Spleen (tissue), 11 donors: Measurements from ENCODE around the gene WDR3. TPM values are rescaled to one million over a fixed set of nuclear protein-coding genes. Genes with fewer than 3 reads are reported as not detected.

Experiments
- DNase-seq: peaks from one replicate; pipeline ENCODE4 v3.0.0-alpha.2; 2020
- H3K27ac ChIP-seq, 8 donors: fragments of 200-600 bp; sonication (generic) in 7 of 8; 1 replicate in 4 of 8; 2 replicates in 4 of 8; pipeline versions ENCODE4 v1.5.0 to v1.8.0; 2016 to 2021; ENCODE audit warnings: inconsistent platforms in 4 of 8, mild to moderate bottlenecking in 4 of 8, moderate library complexity in 1 of 8
- H3K27me3 ChIP-seq, 7 donors: fragments of 200-600 bp; sonication (generic) in 6 of 7; replicated peaks in 1 of 7; 1 replicate in 4 of 7; 2 replicates in 3 of 7; pipeline versions ENCODE4 v1.5.0 to v1.8.0; 2016 to 2021; ENCODE audit warnings: inconsistent platforms in 3 of 7, mild to moderate bottlenecking in 1 of 7
- H3K36me3 ChIP-seq, 6 donors: fragments of 200-600 bp; sonication (generic) in 5 of 6; 1 replicate in 4 of 6; 2 replicates in 2 of 6; pipeline versions ENCODE4 v1.5.0 to v1.8.0; 2016 to 2021; ENCODE audit warnings: inconsistent platforms in 2 of 6
- H3K4me1 ChIP-seq, 6 donors: fragments of 200-600 bp; sonication (generic) in 5 of 6; 1 replicate in 3 of 6; 2 replicates in 3 of 6; pipeline versions ENCODE4 v1.5.0 to v1.8.0; 2016 to 2021; ENCODE audit warnings: inconsistent platforms in 3 of 6
- H3K4me3 ChIP-seq, 8 donors: fragments of 200-600 bp; sonication (generic) in 7 of 8; 1 replicate in 4 of 8; 2 replicates in 4 of 8; pipeline versions ENCODE4 v1.5.0 to v1.8.0; 2016 to 2021; ENCODE audit warnings: inconsistent platforms in 4 of 8, mild to moderate bottlenecking in 4 of 8, moderate library complexity in 2 of 8
- H3K9me3 ChIP-seq, 8 donors: fragments of 200-600 bp; sonication (generic) in 7 of 8; 1 replicate in 4 of 8; 2 replicates in 4 of 8; pipeline versions ENCODE4 v1.5.0 to v1.8.0; 2016 to 2021; ENCODE audit warnings: inconsistent platforms in 4 of 8
- CTCF ChIP-seq, 11 experiments: fragments of 200-600 bp in 7 of 11; fragments of 450-650 bp in 4 of 11; sonication (generic) in 4 of 11; IDR thresholded peaks in 8 of 11; conservative IDR thresholded peaks in 3 of 11; 1 replicate in 7 of 11; 2 replicates in 4 of 11; pipeline versions ENCODE4 v1.4.0 to v1.8.0; 2016 to 2021; ENCODE audit warnings: antibody characterized with exemption in 11 of 11, inconsistent platforms in 4 of 11, mild to moderate bottlenecking in 1 of 11
- POLR2A ChIP-seq, 3 donors: fragments of 450-650 bp; IDR thresholded peaks; one replicate each; pipeline ENCODE4 v1.5.1; 2017; ENCODE audit warnings: antibody characterized with exemption in 3 of 3, mild to moderate bottlenecking in 1 of 3
- POLR2AphosphoS5 ChIP-seq, 3 donors: sonication (generic); formaldehyde crosslinking; IDR thresholded peaks; one replicate each; pipeline ENCODE4 v1.5.1; 2017; ENCODE audit warnings: antibody characterized with exemption in 3 of 3
- WGBS, 5 donors: extraction: QIAGEN DNeasy Blood & Tissue Kit in 3 of 5; methylation state at CpG; one replicate each; pipeline versions ENCODE4 v1.1.5 to v1.1.7; 2013 to 2018; 5-methylcytosine and 5-hydroxymethylcytosine counted together
- intact Hi-C: fragments of 100-400 bp; cut with DNase I; formaldehyde crosslinking; loops from one replicate; pipeline ENCODE4 v1.15.0; 2023; ENCODE audit warnings: low total_unique reads
- polyA plus RNA-seq, 3 donors: library from polyadenylated mRNA; stranded (reverse); fragments of 200-250 nt; gene quantifications; one replicate each; pipeline ENCODE4 v1.2.1, GENCODE V29; 2013
- total RNA-seq, 7 donors: library from RNA; depleted of rRNA in 3 of 7; stranded (reverse); fragments of >200 nt in 3 of 7; fragmentation: NEBNext Ultra II Directional in 4 of 7; extraction: Animal tissue kit (Norgen Biotek cat#: 25700) in 4 of 7; gene quantifications; one replicate each; pipeline versions ENCODE4 v1.1.0 to v1.2.1, GENCODE V29; 2016 to 2021
- donor health status: healthy with polysubstance abuse.
- donor health status: DM: no; HTN: no; CAD: no; lungs with moderate emphysema.
- donor health status: DM: no; HTN: no; CAD: no.
- donor health status: Bipolar disorder and iron deficiency.
- donor health status: healthy.
- donor health status: DM: no; HTN: no; CAD: no.
- donor health status: DM: yes; HTN: yes; CAD: no.

Gene WDR3
- total and polyA plus RNA-seq, 10 donors: 2.6 to 25.2 (median 11.2) TPM

GRCh38 chr1:117985973-117986372, 56.4 kb downstream of the WDR3 start:
- no peak for DNase-seq
- Histone ChIP-seq H3K27ac (no peak overlapping the region), H3K36me3 (no peaks in the 10 kb centered on the region), H3K4me1 (no peaks in the 10 kb centered on the region), H3K4me3 (no peak overlapping the region), H3K27me3 (peaks cover 0 to 6% (median 0%) of the 10 kb centered on the region in 7 donors), H3K9me3 (no peaks in the 10 kb centered on the region)
- 54 to 84% (median 68%) methylated on average over 3 of the region's 3 CpGs for WGBS, 5 donors
- TF ChIP-seq CTCF (IDR thresholded peaks at IDR 0.05 in 8 of 11, conservative IDR thresholded peaks at IDR 0.05 in 3 of 11): no peak
- TF ChIP-seq POLR2AphosphoS5 (IDR thresholded peaks at IDR 0.05): no peak
- TF ChIP-seq POLR2A (IDR thresholded peaks at IDR 0.05): no peak
- intact Hi-C loops: no loop called here

GRCh38 chr1:118004312-118004711, 74.8 kb downstream of the WDR3 start:
- Histone ChIP-seq H3K27ac (no peak overlapping the region), H3K4me3 (no peak overlapping the region), H3K27me3 (peaks cover 0 to 12% (median 0%) of the 10 kb centered on the region in 7 donors), H3K9me3 (peaks cover 0 to 13% (median 0%) of the 10 kb centered on the region in 8 donors), H3K36me3 (no peaks in the 10 kb centered on the region), H3K4me1 (no peaks in the 10 kb centered on the region)
- no peak for DNase-seq
- WGBS, 5 donors: 60 to 84% (median 70%) methylated on average over 5 of the region's 5 CpGs
- intact Hi-C loops: no loop called here
- no peak for TF ChIP-seq POLR2A (IDR thresholded peaks at IDR 0.05)
- no peak for TF ChIP-seq POLR2AphosphoS5 (IDR thresholded peaks at IDR 0.05)
- no peak for TF ChIP-seq CTCF (IDR thresholded peaks at IDR 0.05 in 8 of 11, conservative IDR thresholded peaks at IDR 0.05 in 3 of 11)

- Histone ChIP-seq H3K27ac (no peak overlapping the region), H3K4me3 (no peak overlapping the region), H3K36me3 (no peaks in the 10 kb centered on the region), H3K9me3 (peaks cover 0 to 9% (median 0%) of the 10 kb centered on the region in 8 donors), H3K27me3 (peaks cover 0 to 12% (median 0%) of the 10 kb centered on the region in 7 donors), H3K4me1 (no peaks in the 10 kb centered on the region)
- TF ChIP-seq CTCF (IDR thresholded peaks at IDR 0.05 in 8 of 11, conservative IDR thresholded peaks at IDR 0.05 in 3 of 11) (no peak), POLR2AphosphoS5 (IDR thresholded peaks at IDR 0.05) (no peak), POLR2A (IDR thresholded peaks at IDR 0.05) (no peak)
- WGBS, 5 donors: 65 to 87% (median 77%) methylated on average over 2 of the region's 2 CpGs
- intact Hi-C loops: no loop called here
- no peak for DNase-seq
Measured at GRCh38 chr1:118007391-118007790, 77.9 kb downstream of the WDR3 start.

GRCh38 chr1:118008011-118008410, 78.5 kb downstream of the WDR3 start:
- WGBS, 5 donors: 91 to 94% (median 93%) methylated on average over 7 of the region's 7 CpGs
- DNase-seq: no peak
- Histone ChIP-seq H3K27ac (no peak overlapping the region), H3K9me3 (peaks cover 0 to 2% (median 0%) of the 10 kb centered on the region in 8 donors), H3K4me1 (no peaks in the 10 kb centered on the region), H3K36me3 (no peaks in the 10 kb centered on the region), H3K4me3 (no peak overlapping the region), H3K27me3 (peaks cover 0 to 12% (median 0%) of the 10 kb centered on the region in 7 donors)
- intact Hi-C loops: no loop called here
- TF ChIP-seq POLR2A (IDR thresholded peaks at IDR 0.05) (no peak), POLR2AphosphoS5 (IDR thresholded peaks at IDR 0.05) (no peak), CTCF (IDR thresholded peaks at IDR 0.05 in 8 of 11, conservative IDR thresholded peaks at IDR 0.05 in 3 of 11) (no peak)
